Testis (tissue), 2 donors: ENCODE measurements around the gene LRRC7.

Experiments
- POLR2A ChIP-seq: fragments of 450-650 bp; IDR thresholded peaks from one replicate; pipeline ENCODE4 v1.6.1; 2017; ENCODE audit warnings: antibody characterized with exemption, mild to moderate bottlenecking, moderate library complexity
- TF ChIP-seq, protein P1 (sequence below), 3 experiments: fragments of 450-650 bp in 2 of 3; fragments of 200-600 bp in 1 of 3; sonication (generic) in 1 of 3; IDR thresholded peaks; one replicate each; pipeline ENCODE4 v1.5.1; 2016 to 2019; ENCODE audit warnings: antibody characterized with exemption in 3 of 3, mild to moderate bottlenecking in 2 of 3, moderate library complexity in 1 of 3

DNA sequence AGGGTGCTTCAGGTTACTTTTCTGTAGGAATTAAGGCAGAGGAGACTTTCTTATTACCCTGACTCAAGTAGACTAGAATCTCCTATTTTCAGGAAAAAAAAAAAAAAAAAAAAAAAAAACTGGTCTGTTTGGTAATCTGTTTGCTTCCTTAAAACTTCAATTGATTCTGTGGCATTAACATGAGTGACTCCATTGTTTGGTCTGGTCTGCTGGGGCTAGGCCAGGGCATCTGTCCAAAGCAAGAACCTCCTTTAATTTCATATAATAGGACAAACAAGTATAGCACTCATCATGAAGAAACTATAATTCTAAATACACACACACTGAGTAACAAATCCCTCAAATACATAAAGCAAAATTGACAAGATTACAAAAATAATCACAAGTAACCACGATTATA is 32.9 kb upstream of the LRRC7 start:
- TF ChIP-seq POLR2A: no peak
- TF ChIP-seq, protein P1, sequence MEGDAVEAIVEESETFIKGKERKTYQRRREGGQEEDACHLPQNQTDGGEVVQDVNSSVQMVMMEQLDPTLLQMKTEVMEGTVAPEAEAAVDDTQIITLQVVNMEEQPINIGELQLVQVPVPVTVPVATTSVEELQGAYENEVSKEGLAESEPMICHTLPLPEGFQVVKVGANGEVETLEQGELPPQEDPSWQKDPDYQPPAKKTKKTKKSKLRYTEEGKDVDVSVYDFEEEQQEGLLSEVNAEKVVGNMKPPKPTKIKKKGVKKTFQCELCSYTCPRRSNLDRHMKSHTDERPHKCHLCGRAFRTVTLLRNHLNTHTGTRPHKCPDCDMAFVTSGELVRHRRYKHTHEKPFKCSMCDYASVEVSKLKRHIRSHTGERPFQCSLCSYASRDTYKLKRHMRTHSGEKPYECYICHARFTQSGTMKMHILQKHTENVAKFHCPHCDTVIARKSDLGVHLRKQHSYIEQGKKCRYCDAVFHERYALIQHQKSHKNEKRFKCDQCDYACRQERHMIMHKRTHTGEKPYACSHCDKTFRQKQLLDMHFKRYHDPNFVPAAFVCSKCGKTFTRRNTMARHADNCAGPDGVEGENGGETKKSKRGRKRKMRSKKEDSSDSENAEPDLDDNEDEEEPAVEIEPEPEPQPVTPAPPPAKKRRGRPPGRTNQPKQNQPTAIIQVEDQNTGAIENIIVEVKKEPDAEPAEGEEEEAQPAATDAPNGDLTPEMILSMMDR (IDR thresholded peaks at IDR 0.05): no peak
